Common myeloid progenitor, CD34-positive (primary cell): Measurements from ENCODE around the gene FABP6.

Source experiments
- CTCF ChIA-PET: fragments of 350-600 bp; sonication (Branson Sonifier 250); formaldehyde crosslinking; loops from one replicate; lab custom pipeline; 2021; ENCODE audit warnings: antibody characterized with exemption; lab: Charles Lee
- POLR2A ChIA-PET: fragments of 350-600 bp; sonication (Branson Sonifier 250); formaldehyde crosslinking; loops from one replicate; lab custom pipeline; 2021; ENCODE audit warnings: antibody characterized with exemption; lab: Charles Lee
- DNase-seq, 3 donors: peaks; one replicate each; pipeline versions ENCODE4 v3.0.0 to v3.0.0-alpha.2; 2013
- H3K27ac ChIP-seq, 2 experiments: 1 replicate in 1 of 2; 2 replicates in 1 of 2; pipeline ENCODE4 v1.7.0; 2013; ENCODE audit warnings: inconsistent platforms in 2 of 2, low read length in 2 of 2, mild to moderate bottlenecking in 2 of 2, low read depth in 1 of 2, moderate library complexity in 1 of 2; ENCODE audit not compliant: severe bottlenecking in 2 of 2, insufficient read depth in 1 of 2, poor library complexity in 1 of 2
- H3K27me3 ChIP-seq, 5 experiments: replicated peaks in 2 of 5; 1 replicate in 3 of 5; 2 replicates in 2 of 5; pipeline versions ENCODE4 v1.6.1 to v1.7.0; 2013; ENCODE audit warnings: low read length in 4 of 5, mild to moderate bottlenecking in 2 of 5, moderate library complexity in 2 of 5, inconsistent platforms in 1 of 5; ENCODE audit not compliant: insufficient read depth in 5 of 5, control insufficient read depth in 4 of 5
- H3K36me3 ChIP-seq, 4 experiments: 1 replicate in 2 of 4; 2 replicates in 2 of 4; pipeline versions ENCODE4 v1.6.1 to v1.7.0; 2013; ENCODE audit warnings: low read length in 3 of 4, control low read depth in 1 of 4, mild to moderate bottlenecking in 1 of 4; ENCODE audit not compliant: control insufficient read depth in 4 of 4, insufficient read depth in 4 of 4
- H3K4me1 ChIP-seq, 4 experiments: 1 replicate in 3 of 4; 2 replicates in 1 of 4; pipeline versions ENCODE4 v1.6.1 to v1.7.1; 2013; ENCODE audit warnings: low read length in 3 of 4, mild to moderate bottlenecking in 3 of 4, control low read depth in 1 of 4, inconsistent platforms in 1 of 4, moderate library complexity in 1 of 4; ENCODE audit not compliant: control insufficient read depth in 4 of 4, insufficient read depth in 4 of 4; ENCODE audit errors: control extremely low read depth in 1 of 4
- H3K4me3 ChIP-seq, 7 experiments: 1 replicate in 4 of 7; 2 replicates in 3 of 7; pipeline versions ENCODE4 v1.5.1 to v1.7.0; 2013; ENCODE audit warnings: mild to moderate bottlenecking in 7 of 7, low read length in 6 of 7, moderate library complexity in 6 of 7, inconsistent platforms in 2 of 7, low read depth in 2 of 7, control low read depth in 1 of 7; ENCODE audit not compliant: insufficient read depth in 4 of 7, control insufficient read depth in 1 of 7; ENCODE audit errors: extremely low read depth in 1 of 7
- H3K9me3 ChIP-seq, 5 experiments: 1 replicate in 4 of 5; 2 replicates in 1 of 5; pipeline versions ENCODE4 v1.6.1 to v1.7.1; 2013; ENCODE audit warnings: low read length in 4 of 5, mild to moderate bottlenecking in 2 of 5, inconsistent platforms in 1 of 5, low read depth in 1 of 5, moderate library complexity in 1 of 5; ENCODE audit not compliant: control insufficient read depth in 4 of 5, insufficient read depth in 2 of 5; ENCODE audit errors: control extremely low read depth in 1 of 5
- WGBS: methylation state at CpG from one replicate; pipeline ENCODE4 v1.1.5; 2013; ENCODE audit not compliant: insufficient coverage; 5-methylcytosine and 5-hydroxymethylcytosine counted together

The FABP6 gene

GRCh38 chr5:160260006-160260775 lies 30.9 kb downstream of the FABP6 start:
- POLR2A ChIA-PET, result interaction anchor here (1.3 to 1.7 kb wide), 2 partner anchors 10 to 15 kb away, joined by 3 to 10 read pairs; no protein-coding TSS in a partner anchor
- peaks cover 13 to 52% (median 38%) of the 10 kb centered on the region in 4 experiments for H3K4me1 ChIP-seq
- H3K9me3 ChIP-seq, result no peaks in the 10 kb centered on the region
- H3K36me3 ChIP-seq, result peaks cover 0 to 2% (median 0%) of the 10 kb centered on the region in 4 experiments
- CTCF ChIA-PET, result interaction anchor here (0.9 to 3.1 kb wide), 5 partner anchors 10 to 85 kb away, joined by 3 to 11 read pairs (median 4); no protein-coding TSS in a partner anchor
- H3K27me3 ChIP-seq, result no peaks in the 10 kb centered on the region
- peak overlapping the region; percentile 4 to 57 for H3K27ac ChIP-seq
- 97% methylated on average over 14 of the region's 14 CpGs for WGBS
- H3K4me3 ChIP-seq, result no peak overlapping the region
- DNase-seq, result no peak

- CTCF ChIA-PET, result interaction anchor here (0.9 to 3.1 kb wide), 12 partner anchors 9 to 85 kb away, joined by 3 to 11 read pairs (median 4); no protein-coding TSS in a partner anchor
- peak; percentile 96 to 99 (median 98) for DNase-seq
- Histone ChIP-seq H3K9me3 (no peaks in the 10 kb centered on the region), H3K27me3 (no peaks in the 10 kb centered on the region), H3K27ac (peak overlapping the region; percentile 4 to 57), H3K4me3 (peak overlapping the region in 1 of 7 experiments; percentile 41), H3K36me3 (peaks cover 0 to 2% (median 0%) of the 10 kb centered on the region in 4 experiments), H3K4me1 (peaks cover 13 to 56% (median 38%) of the 10 kb centered on the region in 4 experiments)
- POLR2A ChIA-PET, result interaction anchor here (0.6 to 1.7 kb wide), 3 partner anchors 9 to 62 kb away, joined by 3 to 10 read pairs (median 4); no protein-coding TSS in a partner anchor
- 32% methylated on average over 14 of the region's 22 CpGs for WGBS
Measured at GRCh38 chr5:160260881-160261815, 31.8 kb downstream of the FABP6 start.

GRCh38 chr5:160262151-160263074 lies 33.1 kb downstream of the FABP6 start:
- ChIA-PET POLR2A (interaction anchor here (0.6 kb wide), 1 partner anchor 60 kb away, joined by 4 read pairs; no protein-coding TSS in a partner anchor), CTCF (interaction anchor here (1.0 to 3.1 kb wide), 6 partner anchors 14 to 83 kb away, joined by 3 to 11 read pairs (median 4); no protein-coding TSS in a partner anchor)
- peaks cover 13 to 56% (median 38%) of the 10 kb centered on the region in 4 experiments for H3K4me1 ChIP-seq
- WGBS, result 31% methylated on average over 16 of the region's 16 CpGs
- peak; percentile 49 to 90 (median 83) for DNase-seq
- H3K36me3 ChIP-seq, result peaks cover 0 to 2% (median 0%) of the 10 kb centered on the region in 4 experiments
- no peaks in the 10 kb centered on the region for H3K9me3 ChIP-seq
- H3K4me3 ChIP-seq, result peak overlapping the region in 2 of 7 experiments; percentile 30 to 56
- no peaks in the 10 kb centered on the region for H3K27me3 ChIP-seq
- H3K27ac ChIP-seq, result peak overlapping the region in 1 of 2 experiments; percentile 57

GRCh38 chr5:160263326-160263855 lies 34.1 kb downstream of the FABP6 start:
- POLR2A ChIA-PET, result no interaction called here
- CTCF ChIA-PET, result interaction anchor here (1.7 kb wide), 1 partner anchor 64 kb away, joined by 5 read pairs; no protein-coding TSS in a partner anchor
- no peak for DNase-seq
- no peak overlapping the region for H3K4me3 ChIP-seq
- H3K27me3 ChIP-seq, result no peaks in the 10 kb centered on the region
- H3K36me3 ChIP-seq, result peaks cover 0 to 2% (median 0%) of the 10 kb centered on the region in 4 experiments
- WGBS, result 100% methylated on average over 3 of the region's 4 CpGs
- H3K4me1 ChIP-seq, result peaks cover 15 to 58% (median 43%) of the 10 kb centered on the region in 4 experiments
- H3K9me3 ChIP-seq, result no peaks in the 10 kb centered on the region
- H3K27ac ChIP-seq, result no peak overlapping the region

GRCh38 chr5:160266044-160266443 lies 36.7 kb downstream of the FABP6 start:
- WGBS, result 97% methylated on average over 3 of the region's 5 CpGs
- CTCF ChIA-PET, result interaction anchor here (0.6 to 1.2 kb wide), 3 partner anchors 23 to 106 kb away, joined by 3 read pairs; no protein-coding TSS in a partner anchor
- Histone ChIP-seq H3K4me1 (peaks cover 19 to 62% (median 48%) of the 10 kb centered on the region in 4 experiments), H3K4me3 (no peak overlapping the region), H3K27ac (no peak overlapping the region), H3K36me3 (no peaks in the 10 kb centered on the region), H3K9me3 (no peaks in the 10 kb centered on the region), H3K27me3 (no peaks in the 10 kb centered on the region)
- DNase-seq, result no peak
- POLR2A ChIA-PET, result no interaction called here
